Prostate gland (tissue), 2 donors: ENCODE measurements around the gene LRRC10B.

ENCODE experiments used
- POLR2A ChIP-seq: fragments of 450-650 bp; IDR thresholded peaks from one replicate; pipeline ENCODE4 v1.6.1; 2016; ENCODE audit warnings: antibody characterized with exemption, mild to moderate bottlenecking
- POLR2AphosphoS5 ChIP-seq: sonication (generic); formaldehyde crosslinking; IDR thresholded peaks from one replicate; pipeline ENCODE4 v1.6.1; 2017; ENCODE audit warnings: antibody characterized with exemption
- TF ChIP-seq, protein P1 (sequence below), 4 experiments: fragments of 200-600 bp in 2 of 4; fragments of 450-650 bp in 2 of 4; sonication (generic) in 2 of 4; IDR thresholded peaks; 1 replicate in 3 of 4; 2 replicates in 1 of 4; pipeline ENCODE4 v1.5.1; 2016 to 2019; ENCODE audit warnings: antibody characterized with exemption in 4 of 4, mild to moderate bottlenecking in 2 of 4, moderate library complexity in 2 of 4

DNA sequence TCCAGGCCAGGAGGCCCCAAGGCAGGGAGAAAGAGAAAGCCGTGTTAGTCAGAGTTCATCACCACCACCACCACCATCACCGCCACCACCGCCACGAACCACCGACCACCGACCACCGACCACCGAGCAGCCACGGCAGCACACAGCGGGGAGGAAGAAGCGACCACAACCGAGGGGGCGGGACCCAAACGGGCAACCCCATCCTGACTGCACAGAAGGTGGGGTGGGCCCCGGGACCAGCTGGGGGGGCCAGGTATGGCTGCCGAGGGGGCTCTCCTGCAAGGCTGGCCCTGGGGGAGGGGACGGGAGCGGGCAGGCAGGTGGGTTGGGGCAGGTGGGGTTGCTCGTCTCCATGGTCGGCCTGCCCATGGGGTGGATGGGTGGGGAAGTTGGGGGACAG is 38.1 kb downstream of the LRRC10B start:
- TF ChIP-seq POLR2A, result no peak
- TF ChIP-seq, protein P1, sequence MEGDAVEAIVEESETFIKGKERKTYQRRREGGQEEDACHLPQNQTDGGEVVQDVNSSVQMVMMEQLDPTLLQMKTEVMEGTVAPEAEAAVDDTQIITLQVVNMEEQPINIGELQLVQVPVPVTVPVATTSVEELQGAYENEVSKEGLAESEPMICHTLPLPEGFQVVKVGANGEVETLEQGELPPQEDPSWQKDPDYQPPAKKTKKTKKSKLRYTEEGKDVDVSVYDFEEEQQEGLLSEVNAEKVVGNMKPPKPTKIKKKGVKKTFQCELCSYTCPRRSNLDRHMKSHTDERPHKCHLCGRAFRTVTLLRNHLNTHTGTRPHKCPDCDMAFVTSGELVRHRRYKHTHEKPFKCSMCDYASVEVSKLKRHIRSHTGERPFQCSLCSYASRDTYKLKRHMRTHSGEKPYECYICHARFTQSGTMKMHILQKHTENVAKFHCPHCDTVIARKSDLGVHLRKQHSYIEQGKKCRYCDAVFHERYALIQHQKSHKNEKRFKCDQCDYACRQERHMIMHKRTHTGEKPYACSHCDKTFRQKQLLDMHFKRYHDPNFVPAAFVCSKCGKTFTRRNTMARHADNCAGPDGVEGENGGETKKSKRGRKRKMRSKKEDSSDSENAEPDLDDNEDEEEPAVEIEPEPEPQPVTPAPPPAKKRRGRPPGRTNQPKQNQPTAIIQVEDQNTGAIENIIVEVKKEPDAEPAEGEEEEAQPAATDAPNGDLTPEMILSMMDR (IDR thresholded peaks at IDR 0.05), result no peak
- TF ChIP-seq POLR2AphosphoS5, result no peak
